H1 (cell line): ENCODE measurements around the gene B3GALNT1. TPM values are rescaled to one million over a fixed set of nuclear protein-coding genes. Genes with fewer than 3 reads are reported as not detected.

Experiments
- CEBPB ChIP-seq: IDR thresholded peaks from 2 replicates; pipeline ENCODE4 v1.6.1; 2012; ENCODE audit warnings: low read depth, low read length
- SAP30 ChIP-seq: fragments of 300-600 bp; sonication (generic); IDR thresholded peaks from 2 replicates; pipeline ENCODE4 v1.7.1; 2012; ENCODE audit warnings: low read length, moderate library complexity, mild to moderate bottlenecking, inconsistent platforms; ENCODE audit not compliant: insufficient read depth, insufficient replicate concordance
- SIRT6 ChIP-seq: IDR thresholded peaks from one replicate; pipeline ENCODE4 v1.7.1; 2012; ENCODE audit warnings: low read length, inconsistent platforms
- polyA plus RNA-seq, 7 experiments: library from polyadenylated mRNA; depleted of rRNA in 3 of 7; stranded (reverse) in 5 of 7; unstranded in 2 of 7; fragments of >200 nt in 5 of 7; fragments of 200-250 nt in 2 of 7; gene quantifications; 1 replicate in 5 of 7; 2 replicates in 1 of 7; 4 replicates in 1 of 7; pipeline versions ENCODE4 v1.2.1 to v1.2.3, GENCODE V29; 2011 to 2013; ENCODE audit warnings: missing spikeins in 2 of 7, mixed read lengths in 2 of 7
- total RNA-seq: library from RNA; stranded (reverse); fragmentation: NEBNext Ultra II Directional; extraction: Animal tissue kit (Norgen Biotek cat#: 25700); gene quantifications from 2 replicates; pipeline ENCODE4 v1.2.1, GENCODE V29; 2021
- TF ChIP-seq, protein P1 (sequence below), 3 experiments: IDR thresholded peaks; 1 replicate in 2 of 3; 2 replicates in 1 of 3; pipeline versions ENCODE4 v1.5.1 to v1.6.1; 2011; ENCODE audit warnings: low read length in 3 of 3, mild to moderate bottlenecking in 3 of 3, inconsistent platforms in 2 of 3, low read depth in 1 of 3, moderate library complexity in 1 of 3; ENCODE audit not compliant: insufficient read depth in 1 of 3; ENCODE audit errors: control extremely low read depth in 1 of 3
- TF ChIP-seq, protein P2 (sequence below): IDR thresholded peaks from 2 replicates; pipeline ENCODE4 v1.6.1; 2012; ENCODE audit warnings: inconsistent platforms

Gene B3GALNT1
- total and polyA plus RNA-seq, 2 of the 8 experiments (the other 6 are each of a cell fraction or from before 2014, with no cell fraction given) = 5.0 to 8.1 TPM

DNA sequence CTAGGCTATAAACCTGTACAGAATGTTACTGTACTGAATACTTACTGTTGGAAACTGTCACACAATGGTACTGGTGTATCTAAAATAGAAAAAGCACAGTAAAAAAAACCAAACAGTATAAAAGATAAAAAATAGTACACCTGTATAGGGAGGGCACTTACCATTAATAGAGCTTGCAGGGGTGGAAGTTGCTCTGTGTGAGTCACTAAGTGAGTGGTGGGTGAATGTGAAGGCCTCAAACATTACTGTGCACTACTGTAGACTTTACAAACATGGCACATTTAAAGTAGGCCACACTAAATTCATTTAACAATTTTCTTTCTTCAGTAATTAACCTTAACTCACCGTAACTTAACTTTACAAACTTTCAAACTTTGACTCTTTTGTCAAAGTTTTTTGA is 22.0 kb downstream of the B3GALNT1 start (continued):
- TF ChIP-seq, protein P1, sequence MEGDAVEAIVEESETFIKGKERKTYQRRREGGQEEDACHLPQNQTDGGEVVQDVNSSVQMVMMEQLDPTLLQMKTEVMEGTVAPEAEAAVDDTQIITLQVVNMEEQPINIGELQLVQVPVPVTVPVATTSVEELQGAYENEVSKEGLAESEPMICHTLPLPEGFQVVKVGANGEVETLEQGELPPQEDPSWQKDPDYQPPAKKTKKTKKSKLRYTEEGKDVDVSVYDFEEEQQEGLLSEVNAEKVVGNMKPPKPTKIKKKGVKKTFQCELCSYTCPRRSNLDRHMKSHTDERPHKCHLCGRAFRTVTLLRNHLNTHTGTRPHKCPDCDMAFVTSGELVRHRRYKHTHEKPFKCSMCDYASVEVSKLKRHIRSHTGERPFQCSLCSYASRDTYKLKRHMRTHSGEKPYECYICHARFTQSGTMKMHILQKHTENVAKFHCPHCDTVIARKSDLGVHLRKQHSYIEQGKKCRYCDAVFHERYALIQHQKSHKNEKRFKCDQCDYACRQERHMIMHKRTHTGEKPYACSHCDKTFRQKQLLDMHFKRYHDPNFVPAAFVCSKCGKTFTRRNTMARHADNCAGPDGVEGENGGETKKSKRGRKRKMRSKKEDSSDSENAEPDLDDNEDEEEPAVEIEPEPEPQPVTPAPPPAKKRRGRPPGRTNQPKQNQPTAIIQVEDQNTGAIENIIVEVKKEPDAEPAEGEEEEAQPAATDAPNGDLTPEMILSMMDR (IDR thresholded peaks at IDR 0.05; ENCODE audit: control extremely low read depth in 1 of 3, insufficient read depth in 1 of 3, low read depth in 1 of 3, low read length in 3 of 3) = no peak
- TF ChIP-seq, protein P2, sequence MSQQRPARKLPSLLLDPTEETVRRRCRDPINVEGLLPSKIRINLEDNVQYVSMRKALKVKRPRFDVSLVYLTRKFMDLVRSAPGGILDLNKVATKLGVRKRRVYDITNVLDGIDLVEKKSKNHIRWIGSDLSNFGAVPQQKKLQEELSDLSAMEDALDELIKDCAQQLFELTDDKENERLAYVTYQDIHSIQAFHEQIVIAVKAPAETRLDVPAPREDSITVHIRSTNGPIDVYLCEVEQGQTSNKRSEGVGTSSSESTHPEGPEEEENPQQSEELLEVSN = no peak
- TF ChIP-seq SIRT6 = no peak
- TF ChIP-seq SAP30 = no peak
- no peak for TF ChIP-seq CEBPB
